ENCODE data around the gene MRO. TPM values are rescaled to one million over a fixed set of nuclear protein-coding genes. Genes with fewer than 3 reads are reported as not detected.

The MRO gene
- polyA plus RNA-seq, 1 of the 3 experiments (the other 2 are of a cell fraction), result not detected

- POLR2A ChIA-PET, result no interaction called here
- H3K9me2 ChIP-seq, result no peaks in the 10 kb centered on the region
- H3K4me3 ChIP-seq (ENCODE audit: low read depth in 2 of 2, low read length in 1 of 2), result no peak overlapping the region
- DNase-seq, result no peak
- H3K4me1 ChIP-seq (ENCODE audit: control insufficient read depth in 1 of 2, insufficient read depth in 2 of 2, low read depth in 1 of 2, low read length in 1 of 2), result no peaks in the 10 kb centered on the region; a peak in 1 of 4 replicates
- H3K79me2 ChIP-seq (ENCODE audit: insufficient read depth), result no peaks in the 10 kb centered on the region
- 29% methylated on average over 2 of the region's 2 CpGs for WGBS (ENCODE audit: low lambda C conversion rate)
- H3F3A ChIP-seq (replicated peaks; ENCODE audit: insufficient read depth), result no peaks in the 10 kb centered on the region
- no peaks in the 10 kb centered on the region; the same call in 1 of the 2 replicates for H3K27me3 ChIP-seq (ENCODE audit: insufficient read depth)
- TF ChIP-seq ZBTB33 (IDR thresholded peaks at IDR 0.05; ENCODE audit: borderline replicate concordance, low read depth) (no peak), CHD2 (IDR thresholded peaks at IDR 0.05; ENCODE audit: low read length, partially characterized antibody) (no peak), SIN3A (IDR thresholded peaks at IDR 0.05; ENCODE audit: borderline replicate concordance, low read depth, low read length) (no peak), FOXM1 (IDR thresholded peaks at IDR 0.05; ENCODE audit: low read depth) (no peak), SMC3 (IDR thresholded peaks at IDR 0.05; ENCODE audit: low read depth, low read length) (no peak), POLR2AphosphoS5 (IDR thresholded peaks at IDR 0.05; ENCODE audit: low read depth, low read length) (no peak), EZH2phosphoT487 (IDR thresholded peaks at IDR 0.05; ENCODE audit: borderline replicate concordance, low read depth) (no peak), EP300 (IDR thresholded peaks at IDR 0.05; ENCODE audit: borderline replicate concordance in 1 of 2, low read depth in 1 of 2, low read length in 1 of 2) (no peak), MEF2A (IDR thresholded peaks at IDR 0.05; ENCODE audit: borderline replicate concordance, low read depth) (no peak), REST (IDR thresholded peaks at IDR 0.05; ENCODE audit: low read depth, low read length) (no peak), TCF12 (IDR thresholded peaks at IDR 0.05) (no peak), RFX5 (IDR thresholded peaks at IDR 0.05; ENCODE audit: low read length) (no peak), NRF1 (IDR thresholded peaks at IDR 0.05; ENCODE audit: low read depth, low read length) (no peak)
- H4K20me1 ChIP-seq (ENCODE audit: insufficient read depth), result no peaks in the 10 kb centered on the region
- CTCF ChIA-PET, result interaction anchor here (1.1 kb wide), 1 partner anchor 255 kb away, joined by 3 read pairs; no protein-coding TSS in a partner anchor
- no peak overlapping the region for H2AFZ ChIP-seq (ENCODE audit: low read depth)
- H3K36me3 ChIP-seq (replicated peaks in 1 of 2; ENCODE audit: control insufficient read depth in 1 of 2, insufficient read depth in 2 of 2, low read length in 1 of 2), result no peaks in the 10 kb centered on the region
- H3K4me2 ChIP-seq, result no peak overlapping the region
- no peak overlapping the region for H3K27ac ChIP-seq (ENCODE audit: low read depth in 2 of 2, low read length in 1 of 2)
- H3K9me3 ChIP-seq, result no peaks in the 10 kb centered on the region
- no peak overlapping the region for H3K9ac ChIP-seq
These were observed 23.3 kb downstream of the MRO start for GRCh38 chr18:50796495-50796894.

Measured in SK-N-SH (cell line).